SK-N-MC (cell line): Measurements from ENCODE around the gene FAXC.

Experiments
- EZH2 ChIP-seq: fragments of 200-600 bp; sonication (generic); IDR thresholded peaks from one replicate; pipeline ENCODE4 v1.6.1; 2017; ENCODE audit warnings: antibody characterized with exemption
- FOXP2 ChIP-seq: optimal IDR thresholded peaks from 2 replicates; pipeline ENCODE3; 2011; ENCODE audit warnings: mild to moderate bottlenecking, moderate library complexity; ENCODE audit not compliant: insufficient read depth; ENCODE audit errors: extremely low read length, control extremely low read depth
- POLR2AphosphoS5 ChIP-seq: IDR thresholded peaks from 2 replicates; pipeline ENCODE4 v1.6.1; 2012; ENCODE audit warnings: mild to moderate bottlenecking, low read depth, low read length, borderline replicate concordance

- no peak for TF ChIP-seq POLR2AphosphoS5
- TF ChIP-seq EZH2: no peak
- no peak for TF ChIP-seq FOXP2
Measured at GRCh38 chr6:99297415-99297814, 52.1 kb downstream of the FAXC start.
